LoVo (cell line): ENCODE measurements around the gene KIF12.
"Not testable (repeated sequence)": the region's sequence is repeated elsewhere in the genome, so short reads cannot be mapped to it uniquely, and the experiment has no call there.

ENCODE experiments used
- DNase-seq: peaks from one replicate; pipeline ENCODE4 v3.0.0-alpha.2; 2016; ENCODE audit warnings: low spot score

The KIF12 gene

GRCh38 chr9:114046875-114047274 lies 52.2 kb downstream of the KIF12 start:
- DNase-seq: no peak

GRCh38 chr9:114046237-114046755 lies 52.8 kb downstream of the KIF12 start:
- no peak for DNase-seq

GRCh38 chr9:114043660-114044059 lies 55.4 kb downstream of the KIF12 start:
- not testable (repeated sequence) for DNase-seq
